PC-9 (cell line): ENCODE results near the gene CEMIP2.

Experiments
- EZH2 ChIP-seq: fragments of 200-600 bp; sonication (generic); IDR thresholded peaks from 2 replicates; pipeline ENCODE4 v1.8.0; 2017; ENCODE audit warnings: antibody characterized with exemption, low read depth
- TF ChIP-seq, protein P1 (sequence below): fragments of 200-600 bp; sonication (generic); conservative IDR thresholded peaks from 2 replicates; pipeline ENCODE4 v1.6.1; 2017; ENCODE audit warnings: mixed run types, antibody characterized with exemption, mild to moderate bottlenecking, moderate library complexity

- TF ChIP-seq, protein P1, sequence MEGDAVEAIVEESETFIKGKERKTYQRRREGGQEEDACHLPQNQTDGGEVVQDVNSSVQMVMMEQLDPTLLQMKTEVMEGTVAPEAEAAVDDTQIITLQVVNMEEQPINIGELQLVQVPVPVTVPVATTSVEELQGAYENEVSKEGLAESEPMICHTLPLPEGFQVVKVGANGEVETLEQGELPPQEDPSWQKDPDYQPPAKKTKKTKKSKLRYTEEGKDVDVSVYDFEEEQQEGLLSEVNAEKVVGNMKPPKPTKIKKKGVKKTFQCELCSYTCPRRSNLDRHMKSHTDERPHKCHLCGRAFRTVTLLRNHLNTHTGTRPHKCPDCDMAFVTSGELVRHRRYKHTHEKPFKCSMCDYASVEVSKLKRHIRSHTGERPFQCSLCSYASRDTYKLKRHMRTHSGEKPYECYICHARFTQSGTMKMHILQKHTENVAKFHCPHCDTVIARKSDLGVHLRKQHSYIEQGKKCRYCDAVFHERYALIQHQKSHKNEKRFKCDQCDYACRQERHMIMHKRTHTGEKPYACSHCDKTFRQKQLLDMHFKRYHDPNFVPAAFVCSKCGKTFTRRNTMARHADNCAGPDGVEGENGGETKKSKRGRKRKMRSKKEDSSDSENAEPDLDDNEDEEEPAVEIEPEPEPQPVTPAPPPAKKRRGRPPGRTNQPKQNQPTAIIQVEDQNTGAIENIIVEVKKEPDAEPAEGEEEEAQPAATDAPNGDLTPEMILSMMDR: no peak
- TF ChIP-seq EZH2: no peak
Measured at GRCh38 chr9:71741926-71742648, 26.2 kb downstream of the CEMIP2 start.
